Ascending aorta (tissue), 2 donors: Measurements from ENCODE around the gene TRABD2B. TPM values are rescaled to one million over a fixed set of nuclear protein-coding genes. Genes with fewer than 3 reads are reported as not detected.

Experiments
- DNase-seq, 2 donors: peaks; one replicate each; pipeline ENCODE4 v3.0.0-alpha.2; 2019; ENCODE audit warnings: low spot score in 2 of 2
- H3K27ac ChIP-seq, 2 donors: fragments of 200-600 bp; sonication (generic); one replicate each; pipeline ENCODE4 v1.5.1; 2016 to 2017; ENCODE audit warnings: mild to moderate bottlenecking in 1 of 2
- H3K27me3 ChIP-seq: fragments of 200-600 bp; sonication (generic); one replicate; pipeline ENCODE4 v1.5.1; 2017
- H3K36me3 ChIP-seq, 2 donors: fragments of 200-600 bp; sonication (generic); one replicate each; pipeline ENCODE4 v1.5.1; 2016
- H3K4me1 ChIP-seq, 2 donors: fragments of 200-600 bp; sonication (generic); one replicate each; pipeline ENCODE4 v1.5.1; 2016 to 2017; ENCODE audit warnings: mild to moderate bottlenecking in 1 of 2
- H3K4me3 ChIP-seq, 2 donors: fragments of 200-600 bp; sonication (generic); one replicate each; pipeline ENCODE4 v1.5.1; 2016 to 2017; ENCODE audit warnings: mild to moderate bottlenecking in 1 of 2
- H3K9me3 ChIP-seq, 2 donors: fragments of 200-600 bp; sonication (generic); one replicate each; pipeline ENCODE4 v1.5.1; 2016
- intact Hi-C: fragments of 100-400 bp; cut with DNase I; formaldehyde crosslinking; loops from one replicate; pipeline ENCODE4 v1.15.1; 2023
- total RNA-seq: library from RNA; depleted of rRNA; stranded (reverse); fragments of >200 nt; gene quantifications from one replicate; pipeline ENCODE4 v1.1.0, GENCODE V29; 2016
- TF ChIP-seq, protein P1 (sequence below), 3 experiments: fragments of 200-600 bp in 2 of 3; fragments of 450-650 bp in 1 of 3; sonication (generic) in 2 of 3; IDR thresholded peaks; one replicate each; pipeline ENCODE4 v1.5.1; 2016 to 2019; ENCODE audit warnings: antibody characterized with exemption in 3 of 3, mild to moderate bottlenecking in 1 of 3, moderate library complexity in 1 of 3

The TRABD2B gene
- total RNA-seq, 1 donor from 2014 or later: 7.9 TPM

DNA sequence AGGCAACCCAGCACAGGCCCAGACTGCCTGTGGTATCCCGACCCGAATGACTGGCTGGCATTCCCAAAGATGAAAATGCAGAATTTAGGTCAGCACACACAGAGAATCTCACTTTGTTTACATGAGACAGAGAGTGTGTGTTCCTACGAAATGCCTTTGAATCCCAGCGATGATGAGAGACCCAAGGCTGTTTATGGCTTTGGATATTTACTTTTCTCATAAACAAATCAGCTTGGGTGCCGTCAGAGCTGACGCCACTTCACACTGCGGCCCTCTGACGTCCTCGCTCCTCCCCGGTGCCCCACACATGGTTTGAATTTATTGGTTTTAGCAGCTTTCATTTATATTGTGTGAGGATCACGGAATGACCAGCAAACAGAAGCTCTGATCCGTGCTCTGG lies 18.7 kb downstream of the TRABD2B start:
- no peak for DNase-seq
- TF ChIP-seq, protein P1, sequence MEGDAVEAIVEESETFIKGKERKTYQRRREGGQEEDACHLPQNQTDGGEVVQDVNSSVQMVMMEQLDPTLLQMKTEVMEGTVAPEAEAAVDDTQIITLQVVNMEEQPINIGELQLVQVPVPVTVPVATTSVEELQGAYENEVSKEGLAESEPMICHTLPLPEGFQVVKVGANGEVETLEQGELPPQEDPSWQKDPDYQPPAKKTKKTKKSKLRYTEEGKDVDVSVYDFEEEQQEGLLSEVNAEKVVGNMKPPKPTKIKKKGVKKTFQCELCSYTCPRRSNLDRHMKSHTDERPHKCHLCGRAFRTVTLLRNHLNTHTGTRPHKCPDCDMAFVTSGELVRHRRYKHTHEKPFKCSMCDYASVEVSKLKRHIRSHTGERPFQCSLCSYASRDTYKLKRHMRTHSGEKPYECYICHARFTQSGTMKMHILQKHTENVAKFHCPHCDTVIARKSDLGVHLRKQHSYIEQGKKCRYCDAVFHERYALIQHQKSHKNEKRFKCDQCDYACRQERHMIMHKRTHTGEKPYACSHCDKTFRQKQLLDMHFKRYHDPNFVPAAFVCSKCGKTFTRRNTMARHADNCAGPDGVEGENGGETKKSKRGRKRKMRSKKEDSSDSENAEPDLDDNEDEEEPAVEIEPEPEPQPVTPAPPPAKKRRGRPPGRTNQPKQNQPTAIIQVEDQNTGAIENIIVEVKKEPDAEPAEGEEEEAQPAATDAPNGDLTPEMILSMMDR (IDR thresholded peaks at IDR 0.05): no peak
- H3K36me3 ChIP-seq: no peaks in the 10 kb centered on the region
- H3K4me1 ChIP-seq: no peaks in the 10 kb centered on the region
- H3K4me3 ChIP-seq: no peak overlapping the region
- no peaks in the 10 kb centered on the region for H3K9me3 ChIP-seq
- intact Hi-C loops: no loop called here
- no peak overlapping the region for H3K27ac ChIP-seq
- no peaks in the 10 kb centered on the region for H3K27me3 ChIP-seq

DNA sequence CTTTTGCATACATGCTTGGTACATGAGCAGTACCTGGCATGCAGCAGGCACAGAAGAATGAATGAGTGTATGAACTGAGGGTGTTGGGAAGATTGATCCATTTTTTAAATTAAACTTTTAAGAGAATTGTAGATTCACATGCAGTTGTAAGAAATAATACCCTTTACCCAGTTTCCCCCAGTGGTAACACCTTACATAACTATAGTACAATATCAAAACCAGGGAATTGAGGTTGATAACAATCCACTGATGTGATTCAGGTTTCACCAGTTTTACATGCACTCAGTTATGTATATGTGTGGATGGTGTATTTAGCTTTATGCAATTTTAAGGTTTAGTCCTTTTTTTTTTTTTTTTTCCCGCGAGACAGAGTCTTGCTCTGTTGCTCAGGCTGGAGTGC lies 20.5 kb downstream of the TRABD2B start:
- Histone ChIP-seq H3K36me3 (no peaks in the 10 kb centered on the region), H3K4me3 (no peak overlapping the region), H3K27me3 (no peaks in the 10 kb centered on the region), H3K27ac (no peak overlapping the region), H3K4me1 (no peaks in the 10 kb centered on the region), H3K9me3 (no peaks in the 10 kb centered on the region)
- no peak for DNase-seq
- intact Hi-C loops: no loop called here
- TF ChIP-seq, protein P1 (IDR thresholded peaks at IDR 0.05): no peak

DNA sequence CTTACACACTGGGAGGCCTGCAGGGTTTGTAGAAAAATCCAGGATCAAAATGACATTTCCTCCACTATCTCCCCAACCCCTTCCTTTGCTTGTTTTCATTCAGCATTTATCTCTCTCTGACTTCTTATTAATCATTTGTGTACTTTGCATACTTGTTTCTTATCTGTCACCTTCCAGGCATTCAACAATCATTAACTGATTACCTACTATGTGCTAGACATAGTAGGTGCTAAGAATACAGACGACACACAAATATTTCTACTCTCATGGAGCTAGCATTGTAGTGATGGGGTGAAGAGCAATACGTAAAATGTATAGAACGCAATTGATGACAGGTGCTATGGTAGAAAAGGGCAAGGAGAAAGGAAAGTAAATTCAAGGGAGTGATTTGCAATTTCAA lies 20.9 kb downstream of the TRABD2B start:
- Histone ChIP-seq H3K4me3 (no peak overlapping the region), H3K36me3 (no peaks in the 10 kb centered on the region), H3K27ac (no peak overlapping the region), H3K9me3 (no peaks in the 10 kb centered on the region), H3K4me1 (no peaks in the 10 kb centered on the region), H3K27me3 (no peaks in the 10 kb centered on the region)
- TF ChIP-seq, protein P1 (IDR thresholded peaks at IDR 0.05): no peak
- DNase-seq: no peak
- intact Hi-C loops: no loop called here

DNA sequence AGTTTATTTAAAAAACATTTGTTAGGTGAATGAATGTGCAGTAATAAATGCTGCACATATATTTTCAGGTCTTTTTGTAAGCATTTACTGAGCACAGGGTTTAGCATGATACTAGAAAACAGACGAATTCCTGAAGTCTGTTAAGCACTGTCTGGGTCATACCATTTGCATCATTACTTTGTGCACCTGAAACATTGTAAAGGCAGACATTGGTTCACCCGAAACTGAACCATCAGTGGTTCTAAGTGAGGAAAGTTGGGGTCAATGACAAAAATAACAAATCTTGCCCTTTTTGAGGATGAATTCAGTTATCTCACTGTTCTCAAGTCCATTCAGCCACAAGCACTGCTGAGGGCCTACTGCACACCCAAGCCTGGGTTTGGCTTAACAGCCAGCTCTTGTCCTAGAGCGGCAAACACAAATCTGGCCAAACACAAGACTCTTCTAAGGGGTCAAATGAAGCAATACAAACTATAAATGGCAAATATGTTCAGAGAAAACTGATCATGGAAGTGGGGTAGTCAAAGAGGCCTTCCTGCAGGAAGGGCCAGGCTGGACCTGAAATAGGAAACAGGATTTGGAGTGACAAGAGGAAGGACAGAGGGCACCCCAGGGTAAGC lies 21.8 kb downstream of the TRABD2B start:
- H3K36me3 ChIP-seq: no peaks in the 10 kb centered on the region
- no peak overlapping the region for H3K4me3 ChIP-seq
- H3K4me1 ChIP-seq: no peaks in the 10 kb centered on the region
- H3K27me3 ChIP-seq: no peaks in the 10 kb centered on the region
- no peak overlapping the region for H3K27ac ChIP-seq
- intact Hi-C loops: no loop called here
- TF ChIP-seq, protein P1 (IDR thresholded peaks at IDR 0.05): no peak
- DNase-seq: no peak
- no peaks in the 10 kb centered on the region for H3K9me3 ChIP-seq

DNA sequence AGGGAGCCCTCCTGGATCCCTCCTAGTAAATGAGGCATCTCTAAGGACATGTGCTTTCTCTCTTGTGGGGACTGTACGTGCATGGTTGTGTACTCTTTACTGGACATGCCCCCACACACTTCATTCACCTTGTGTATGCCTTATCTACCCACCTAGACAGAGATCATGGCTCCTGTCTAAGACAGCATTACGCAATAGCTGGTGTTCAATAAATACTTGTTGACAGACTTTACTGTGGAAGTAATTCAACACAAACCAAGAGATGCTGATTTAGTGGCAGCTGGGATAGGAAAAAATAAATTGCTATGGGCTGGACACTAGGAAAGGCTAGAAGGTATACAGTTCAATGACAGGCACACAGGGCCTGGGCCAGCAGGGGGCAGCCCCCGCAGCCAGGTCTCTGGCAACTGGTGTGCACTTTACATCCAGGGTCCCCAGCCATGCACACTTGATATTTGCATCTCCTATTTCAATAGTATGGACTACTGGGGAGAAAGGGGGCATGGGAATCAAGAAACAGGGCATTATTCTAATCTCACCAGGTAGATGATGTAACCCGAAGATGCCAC lies 24.2 kb downstream of the TRABD2B start:
- H3K27ac ChIP-seq: no peak overlapping the region
- peak in 1 of 2 donors; percentile 19 for DNase-seq
- H3K36me3 ChIP-seq: no peaks in the 10 kb centered on the region
- H3K27me3 ChIP-seq: no peaks in the 10 kb centered on the region
- H3K9me3 ChIP-seq: no peaks in the 10 kb centered on the region
- TF ChIP-seq, protein P1 (IDR thresholded peaks at IDR 0.05): peak in 1 of 3 experiments; percentile 16
- no peaks in the 10 kb centered on the region for H3K4me1 ChIP-seq
- intact Hi-C loops: no loop called here
- H3K4me3 ChIP-seq: no peak overlapping the region
